B cell (primary cell): ENCODE results near the gene ETV6. TPM values are rescaled to one million over a fixed set of nuclear protein-coding genes. Genes with fewer than 3 reads are reported as not detected.

Experiments
- ATAC-seq: fragments of 200-7000 bp; cut with Tn5 transposase; one replicate; pipeline ENCODE4 v1.10.0; 2021; ENCODE audit warnings: low read depth, mild to moderate bottlenecking, moderate number of reproducible peaks, moderate library complexity
- CTCF ChIA-PET: fragments of 350-600 bp; sonication (Branson Sonifier 250); formaldehyde crosslinking; loops from one replicate; lab custom pipeline; 2021; ENCODE audit warnings: antibody characterized with exemption, inconsistent platforms; lab: Charles Lee
- POLR2A ChIA-PET: fragments of 350-600 bp; sonication (Branson Sonifier 250); formaldehyde crosslinking; loops from one replicate; lab custom pipeline; 2021; ENCODE audit warnings: antibody characterized with exemption; lab: Charles Lee
- DNase-seq: peaks from one replicate; pipeline ENCODE4 v3.0.0; 2013
- H2AFZ ChIP-seq: 2 replicates; pipeline ENCODE4 v1.6.1; 2012; ENCODE audit warnings: mild to moderate bottlenecking, low read depth, low read length; ENCODE audit not compliant: insufficient read depth, poor library complexity, severe bottlenecking
- H3K27ac ChIP-seq, 2 donors: 1 replicate in 1 of 2; 2 replicates in 1 of 2; pipeline ENCODE4 v1.5.1; 2012 to 2013; ENCODE audit warnings: low read length in 2 of 2, mild to moderate bottlenecking in 2 of 2, moderate library complexity in 1 of 2
- H3K27me3 ChIP-seq, 4 experiments: fragments of 200-600 bp in 1 of 4; sonication (generic) in 1 of 4; replicated peaks in 1 of 4; 1 replicate in 2 of 4; 2 replicates in 2 of 4; pipeline versions ENCODE4 v1.6.1 to v1.7.0; 2013 to 2016; ENCODE audit warnings: low read length in 3 of 4, mild to moderate bottlenecking in 2 of 4, mixed read lengths in 1 of 4, moderate library complexity in 1 of 4; ENCODE audit not compliant: insufficient read depth in 4 of 4, control insufficient read depth in 3 of 4; ENCODE audit errors: control extremely low read depth in 1 of 4
- H3K36me3 ChIP-seq, 2 experiments: replicated peaks in 1 of 2; 1 replicate in 1 of 2; 2 replicates in 1 of 2; pipeline versions ENCODE4 v1.6.1 to v1.7.1; 2013; ENCODE audit warnings: low read length in 1 of 2; ENCODE audit not compliant: insufficient read depth in 2 of 2, control insufficient read depth in 1 of 2; ENCODE audit errors: control extremely low read depth in 1 of 2, extremely low read depth in 1 of 2
- H3K4me1 ChIP-seq, 2 donors: fragments of 200-600 bp in 1 of 2; sonication (generic) in 1 of 2; 1 replicate in 1 of 2; 2 replicates in 1 of 2; pipeline versions ENCODE4 v1.5.1 to v1.6.1; 2013 to 2017; ENCODE audit warnings: low read length in 2 of 2; ENCODE audit not compliant: control insufficient read depth in 2 of 2, insufficient read depth in 2 of 2
- H3K4me2 ChIP-seq: replicated peaks from 2 replicates; pipeline ENCODE3; 2012; ENCODE audit warnings: mild to moderate bottlenecking, low read depth, low read length; ENCODE audit not compliant: poor library complexity, severe bottlenecking
- H3K4me3 ChIP-seq, 5 experiments: fragments of 200-600 bp in 1 of 5; sonication (generic) in 1 of 5; 1 replicate in 3 of 5; 2 replicates in 2 of 5; pipeline versions ENCODE4 v1.5.1 to v1.7.0; 2011 to 2016; ENCODE audit warnings: low read length in 4 of 5, mild to moderate bottlenecking in 4 of 5, low read depth in 2 of 5, control low read depth in 1 of 5, moderate library complexity in 1 of 5; ENCODE audit not compliant: insufficient read depth in 1 of 5; ENCODE audit errors: control extremely low read depth in 1 of 5, extremely low read depth in 1 of 5
- H3K79me2 ChIP-seq: fragments of 200-600 bp; sonication (generic); one replicate; pipeline ENCODE4 v1.6.0; 2016; ENCODE audit warnings: low read length; ENCODE audit not compliant: control insufficient read depth, insufficient read depth
- H3K9ac ChIP-seq: fragments of 200-600 bp; sonication (generic); 2 replicates; pipeline ENCODE4 v1.6.1; 2017; ENCODE audit warnings: mild to moderate bottlenecking, low read length, moderate library complexity
- H3K9me3 ChIP-seq, 3 donors: one replicate each; pipeline versions ENCODE4 v1.6.1 to v1.7.1; 2013; ENCODE audit warnings: low read length in 2 of 3; ENCODE audit not compliant: control insufficient read depth in 2 of 3, insufficient read depth in 1 of 3; ENCODE audit errors: control extremely low read depth in 1 of 3
- H4K20me1 ChIP-seq: 2 replicates; pipeline ENCODE4 v1.6.0; 2012; ENCODE audit warnings: mild to moderate bottlenecking, low read length; ENCODE audit not compliant: insufficient read depth, control insufficient read depth, poor library complexity, severe bottlenecking
- H3K27ac Mint-ChIP-seq: one replicate; pipeline ENCODE4 v1.8.0; 2021; ENCODE audit warnings: mixed read lengths
- H3K27me3 Mint-ChIP-seq: one replicate; pipeline ENCODE4 v1.8.0; 2021; ENCODE audit warnings: mixed read lengths
- H3K4me1 Mint-ChIP-seq: one replicate; pipeline ENCODE4 v1.8.0; 2021; ENCODE audit warnings: mixed read lengths
- H3K4me3 Mint-ChIP-seq: one replicate; pipeline ENCODE4 v1.8.0; 2021; ENCODE audit warnings: mixed read lengths
- H3K9me3 Mint-ChIP-seq: one replicate; pipeline ENCODE4 v1.8.0; 2022; ENCODE audit warnings: mixed read lengths; ENCODE audit not compliant: insufficient read depth
- CTCF ChIP-seq: fragments of 200-600 bp; IDR thresholded peaks from one replicate; pipeline ENCODE4 v1.8.0; 2022; ENCODE audit warnings: antibody characterized with exemption, mild to moderate bottlenecking
- EZH2 ChIP-seq: IDR thresholded peaks from 2 replicates; pipeline ENCODE4 v1.6.1; 2012; ENCODE audit warnings: borderline replicate concordance, low read depth, mild to moderate bottlenecking, moderate library complexity, low read length; ENCODE audit not compliant: insufficient read depth, poor library complexity, severe bottlenecking
- WGBS: methylation state at CpG from one replicate; pipeline ENCODE4 v1.1.5; 2013; ENCODE audit warnings: missing lambda C conversion rate; ENCODE audit not compliant: insufficient coverage; 5-methylcytosine and 5-hydroxymethylcytosine counted together
- intact Hi-C: fragments of 100-400 bp; cut with micrococcal nuclease; formaldehyde crosslinking; loops from one replicate; pipeline ENCODE4 v1.10.0; 2022
- polyA plus RNA-seq: library from polyadenylated mRNA; depleted of rRNA; stranded (reverse); fragments of >200 nt; gene quantifications from 2 replicates; pipeline ENCODE4 v1.2.3, GENCODE V29; 2012
- total RNA-seq, 2 donors: library from RNA; stranded (reverse); fragments of 120-200 nt in 1 of 2; gene quantifications; 1 replicate in 1 of 2; 2 replicates in 1 of 2; pipeline versions ENCODE4 v1.2.3 to v1.2.4, GENCODE V29; 2013 to 2022

Gene ETV6
- total and polyA plus RNA-seq, 2 donors (not counting 1 experiment from before 2014, with no cell fraction given): 17.4 to 123 TPM

- H2AFZ ChIP-seq: peak overlapping the region; percentile 71
- H4K20me1 ChIP-seq: no peaks in the 10 kb centered on the region
- Mint-ChIP-seq H3K27ac (peak overlapping the region; percentile 78), H3K27me3 (no peaks in the 10 kb centered on the region), H3K4me1 (peaks cover 47% of the 10 kb centered on the region), H3K4me3 (peak overlapping the region; percentile 35), H3K9me3 (no peaks in the 10 kb centered on the region)
- no peaks in the 10 kb centered on the region for H3K27me3 ChIP-seq
- peaks cover 0 to 10% of the 10 kb centered on the region in 2 experiments for H3K36me3 ChIP-seq
- CTCF ChIA-PET: interaction anchor here (0.9 to 3.0 kb wide), 11 partner anchors 17 to 219 kb away, joined by 3 to 18 read pairs (median 5); no protein-coding TSS in a partner anchor
- peak overlapping the region in 4 of 5 experiments; percentile 35 to 64 (median 52) for H3K4me3 ChIP-seq
- intact Hi-C loops: loop anchor here (1.0 to 5.0 kb wide), 3 partner anchors 9 to 163 kb away; no protein-coding TSS in a partner anchor
- no CpG with 5 or more reads among the region's 3 CpGs for WGBS
- no peak for ATAC-seq
- peaks cover 32 to 37% of the 10 kb centered on the region in 2 donors for H3K4me1 ChIP-seq
- peaks cover 25% of the 10 kb centered on the region for H3K79me2 ChIP-seq
- peak overlapping the region; percentile 54 to 80 for H3K27ac ChIP-seq
- peak overlapping the region; percentile 90 for H3K4me2 ChIP-seq
- no peak for DNase-seq
- POLR2A ChIA-PET: interaction anchor here (1.5 to 1.6 kb wide), 2 partner anchors 47 to 83 kb away, joined by 3 to 4 read pairs; no protein-coding TSS in a partner anchor
- TF ChIP-seq EZH2 (no peak), CTCF (no peak)
- H3K9ac ChIP-seq: peak overlapping the region; percentile 62
- H3K9me3 ChIP-seq: no peaks in the 10 kb centered on the region
Observed at GRCh38 chr12:11813438-11813813, 164.0 kb downstream of the ETV6 start.

GRCh38 chr12:11814374-11814773 lies 164.9 kb downstream of the ETV6 start:
- H3K4me2 ChIP-seq: no peak overlapping the region
- no peaks in the 10 kb centered on the region for H3K9me3 ChIP-seq
- H4K20me1 ChIP-seq: no peaks in the 10 kb centered on the region
- H3K4me1 ChIP-seq: peaks cover 32 to 37% of the 10 kb centered on the region in 2 donors
- ChIA-PET CTCF (interaction anchor here (1.2 to 1.6 kb wide), 2 partner anchors 48 to 55 kb away, joined by 3 to 5 read pairs; no protein-coding TSS in a partner anchor), POLR2A (no interaction called here)
- DNase-seq: no peak
- Mint-ChIP-seq H3K27me3 (no peaks in the 10 kb centered on the region), H3K4me1 (peaks cover 39% of the 10 kb centered on the region), H3K4me3 (no peak overlapping the region), H3K9me3 (no peaks in the 10 kb centered on the region), H3K27ac (no peak overlapping the region)
- TF ChIP-seq EZH2 (no peak), CTCF (no peak)
- intact Hi-C loops: loop anchor here (5.0 kb wide), 1 partner anchor 47 kb away; no protein-coding TSS in a partner anchor
- H3K79me2 ChIP-seq: peaks cover 31% of the 10 kb centered on the region
- H3K36me3 ChIP-seq: peaks cover 0 to 10% of the 10 kb centered on the region in 2 experiments
- WGBS: 23% methylated on average over 1 of the region's 3 CpGs
- H3K27me3 ChIP-seq: no peaks in the 10 kb centered on the region
- H3K9ac ChIP-seq: no peak overlapping the region
- H3K4me3 ChIP-seq: no peak overlapping the region
- no peak overlapping the region for H2AFZ ChIP-seq
- H3K27ac ChIP-seq: no peak overlapping the region
- ATAC-seq: no peak
